Nucleus accumbens (tissue), 56 donors: ENCODE measurements around the gene GALNT17.

Source experiments
- DNase-seq, 56 donors: peaks; one replicate each; lab custom pipeline; 2025; lab: John Stamatoyannopoulos, UW

GALNT17 gene

DNA sequence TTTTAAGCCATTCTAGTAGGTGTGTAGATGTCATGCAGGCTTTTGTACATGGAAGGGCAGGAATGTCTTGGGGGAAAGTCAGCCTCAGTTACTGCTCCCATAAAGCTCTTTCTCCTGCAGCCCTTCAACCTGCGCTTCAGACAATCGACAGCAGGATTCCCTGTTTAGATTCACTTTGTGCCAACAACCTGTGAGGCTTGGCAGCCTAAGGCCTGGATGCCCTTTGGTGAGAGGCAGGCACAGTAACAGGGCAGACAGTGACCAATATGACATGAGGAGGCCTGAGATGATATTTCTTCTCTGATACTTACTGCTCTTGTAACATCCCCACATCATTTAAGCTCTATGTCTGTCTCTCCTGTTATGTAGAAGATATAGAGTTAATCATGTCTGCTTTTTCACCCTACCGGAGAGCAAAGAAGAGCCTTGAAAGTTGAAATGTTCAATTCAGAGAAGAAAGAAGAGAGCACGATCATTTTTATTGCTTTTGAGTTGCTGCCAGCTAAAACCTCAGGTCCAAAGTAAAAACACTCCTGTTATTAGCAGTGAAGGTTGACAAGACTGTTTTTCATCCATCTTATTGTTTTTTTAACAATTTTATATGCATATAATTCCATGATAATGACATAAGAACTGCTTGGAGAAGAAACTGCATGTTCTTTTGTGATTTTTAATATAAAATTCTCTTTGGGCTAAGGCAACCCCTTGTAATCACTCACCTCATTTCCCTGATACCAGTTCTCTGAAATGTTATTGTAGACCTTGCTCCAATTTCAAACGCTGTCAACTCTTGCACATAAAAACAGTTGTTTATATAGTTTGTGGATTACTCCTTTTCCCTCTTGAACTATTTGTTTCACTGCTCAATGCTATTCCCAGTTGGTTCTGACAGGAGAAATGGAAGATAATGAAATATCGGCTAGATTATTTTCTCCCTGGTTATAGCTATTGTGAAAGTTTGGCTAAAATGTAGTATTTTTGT, 140.9 kb downstream of the GALNT17 start:
- DNase-seq, result no peak

DNA sequence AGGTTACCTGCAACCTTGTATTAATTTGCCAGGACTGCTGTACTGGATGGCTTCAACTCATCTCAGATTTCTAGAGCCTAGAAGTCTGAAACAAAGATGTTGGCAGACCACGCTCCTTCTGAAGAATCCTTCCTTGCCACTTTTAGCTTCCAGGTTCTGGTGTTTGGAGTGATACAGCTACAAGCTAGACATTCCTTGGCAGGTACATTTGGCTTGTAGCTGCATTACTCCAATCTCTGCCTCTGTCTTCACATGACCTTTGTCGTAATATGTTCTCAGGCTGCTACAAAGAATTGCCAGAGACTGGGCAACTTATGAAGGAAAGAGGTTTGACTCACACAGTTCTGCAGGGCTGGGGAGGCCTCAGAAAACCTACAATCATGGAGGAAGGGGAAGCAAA, 146.3 kb downstream of the GALNT17 start:
- DNase-seq, result no peak

DNA sequence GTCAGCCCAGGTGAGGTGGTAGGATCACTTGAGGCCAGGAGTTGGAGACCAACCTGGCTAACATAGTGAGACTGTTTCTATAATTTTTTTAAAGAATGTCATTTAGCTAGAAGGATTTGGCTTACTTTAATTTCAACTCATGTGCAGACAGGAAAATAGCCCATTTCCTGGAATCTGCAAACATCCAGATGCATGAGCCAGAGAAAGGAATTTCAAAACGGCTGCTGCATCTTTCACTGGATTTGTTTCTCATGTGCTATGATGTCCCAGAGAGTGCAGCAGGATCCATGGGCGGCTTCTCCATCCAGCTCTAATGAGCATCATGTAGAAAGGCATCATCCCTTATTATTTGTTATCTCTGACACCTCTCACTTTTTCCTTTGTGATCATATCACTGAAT, 149.3 kb downstream of the GALNT17 start:
- DNase-seq, result no peak

DNA sequence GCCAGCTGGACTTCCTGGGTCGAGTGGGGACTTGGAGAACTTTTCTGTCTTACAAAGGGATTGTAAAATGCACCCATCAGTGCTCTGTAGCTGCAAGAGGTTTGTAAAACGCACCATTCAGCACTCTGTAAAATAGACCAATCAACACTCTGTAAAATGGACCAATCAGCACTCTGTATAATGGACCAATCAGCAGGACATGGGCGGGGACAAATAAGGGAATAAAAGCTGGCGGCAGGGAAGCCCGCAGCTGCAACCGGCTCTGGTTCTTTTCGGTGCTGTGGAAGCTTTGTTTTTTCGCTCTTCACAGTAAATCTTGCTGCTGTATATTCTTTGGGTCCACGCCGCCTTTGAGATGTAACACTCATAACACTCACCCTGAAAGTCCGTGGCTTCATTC, 151.9 kb downstream of the GALNT17 start:
- no peak for DNase-seq

DNA sequence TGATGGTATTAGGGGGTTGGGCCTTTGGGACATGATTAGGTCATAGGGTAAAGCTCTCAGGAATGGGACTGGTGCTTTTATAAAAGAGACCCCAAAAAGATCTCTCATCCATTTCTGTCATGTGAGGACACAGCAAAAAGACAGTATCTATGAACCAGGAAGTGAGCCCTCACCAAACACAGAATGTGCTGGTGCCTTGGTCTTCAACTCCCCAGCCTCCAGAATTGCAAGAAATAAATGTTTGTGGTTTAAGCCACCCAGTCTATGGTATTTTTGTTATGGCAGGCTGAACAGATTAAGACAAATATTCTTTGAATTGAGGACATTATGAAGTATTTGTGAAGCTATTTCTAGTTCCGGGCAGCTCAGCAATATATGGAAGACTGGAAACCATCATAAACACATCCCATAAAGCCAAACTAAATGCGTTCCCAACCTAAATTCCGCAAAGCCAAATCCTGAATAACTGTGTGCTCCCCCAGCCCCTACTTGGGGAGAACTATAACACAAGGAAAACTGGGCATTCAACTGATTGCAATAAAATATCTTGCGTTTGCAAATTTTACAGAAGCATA, 153.7 kb downstream of the GALNT17 start:
- no peak for DNase-seq

DNA sequence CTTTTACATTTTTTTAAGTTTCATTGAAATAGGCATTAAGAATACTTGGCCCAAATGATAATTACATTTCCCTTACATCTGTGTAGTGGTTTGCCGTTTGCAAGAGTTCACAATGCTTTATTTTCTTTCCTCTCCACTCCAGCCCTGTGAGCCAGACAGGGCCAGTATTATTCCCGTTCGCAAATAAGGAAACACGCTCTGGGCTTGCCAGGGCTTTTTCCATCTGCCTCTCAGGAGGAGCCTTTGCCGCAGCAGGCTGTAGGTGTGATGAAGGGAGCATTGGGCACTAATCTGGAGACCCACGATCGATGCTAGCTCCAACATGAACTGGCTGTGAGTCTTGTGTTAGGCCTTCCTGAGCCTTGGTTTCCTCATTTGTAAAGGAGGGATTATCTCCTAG, 154.4 kb downstream of the GALNT17 start:
- DNase-seq, result peak in 3 of 56 donors; percentile 3 to 18 (median 6)

DNA sequence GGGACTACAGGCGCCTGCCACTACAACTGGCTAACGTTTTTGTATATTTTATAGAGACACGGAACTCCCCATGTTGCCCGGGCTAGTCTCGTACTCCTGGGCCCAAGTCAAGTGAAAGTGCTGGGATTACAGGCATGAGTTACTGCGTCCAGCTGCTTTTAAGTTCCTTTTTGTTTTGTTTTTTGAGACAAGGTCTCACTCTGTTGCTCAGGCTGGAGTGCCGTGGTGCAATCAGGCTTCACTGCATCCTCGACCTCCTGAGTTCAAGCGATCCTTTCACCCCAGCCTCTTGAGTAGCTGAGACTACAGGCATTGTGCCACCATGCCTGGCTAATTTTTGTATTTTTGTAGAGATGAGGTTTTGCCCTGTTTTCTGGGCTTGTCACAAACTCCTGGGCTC, 155.0 kb downstream of the GALNT17 start:
- no peak for DNase-seq

DNA sequence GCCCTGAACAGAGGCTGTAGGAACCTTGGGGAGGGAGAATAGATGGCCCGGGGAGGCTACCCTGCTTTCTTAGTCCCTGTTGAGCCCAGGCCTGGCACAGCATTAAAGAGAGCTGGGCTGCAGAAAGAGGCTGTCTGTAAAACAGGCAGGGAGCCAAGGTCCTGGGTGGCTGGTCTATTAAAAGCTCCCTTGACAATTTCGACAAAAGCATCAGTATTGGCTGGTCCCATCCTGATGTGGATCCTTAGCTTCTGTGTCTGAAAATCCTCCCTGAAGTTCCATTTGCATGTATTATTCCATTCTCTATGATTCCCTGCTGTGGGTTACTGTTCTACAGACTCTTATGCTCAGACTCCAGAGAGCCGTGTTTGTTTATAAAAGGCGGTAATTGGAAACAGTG, 158.5 kb downstream of the GALNT17 start:
- peak in 5 of 56 donors; percentile 3 to 14 (median 8) for DNase-seq

DNA sequence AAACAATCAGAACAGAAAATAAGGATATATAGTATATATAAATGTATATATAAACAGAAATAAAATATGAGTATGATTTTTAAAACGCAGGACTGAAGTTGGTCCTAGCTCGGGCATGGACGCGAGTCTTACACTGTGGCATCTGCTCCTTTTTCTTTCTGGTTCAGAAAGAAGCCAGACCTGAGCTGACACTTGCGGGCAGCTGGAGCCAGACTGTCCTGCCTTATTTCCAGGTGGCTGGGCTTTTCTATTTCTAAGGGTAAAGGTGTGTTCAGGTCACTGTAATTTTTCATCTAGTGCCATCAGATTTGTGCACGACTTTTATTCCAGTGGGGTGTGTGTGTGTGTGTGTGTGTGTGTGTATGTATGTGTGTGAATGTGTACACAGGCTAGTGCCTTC, 166.4 kb downstream of the GALNT17 start:
- no peak for DNase-seq

DNA sequence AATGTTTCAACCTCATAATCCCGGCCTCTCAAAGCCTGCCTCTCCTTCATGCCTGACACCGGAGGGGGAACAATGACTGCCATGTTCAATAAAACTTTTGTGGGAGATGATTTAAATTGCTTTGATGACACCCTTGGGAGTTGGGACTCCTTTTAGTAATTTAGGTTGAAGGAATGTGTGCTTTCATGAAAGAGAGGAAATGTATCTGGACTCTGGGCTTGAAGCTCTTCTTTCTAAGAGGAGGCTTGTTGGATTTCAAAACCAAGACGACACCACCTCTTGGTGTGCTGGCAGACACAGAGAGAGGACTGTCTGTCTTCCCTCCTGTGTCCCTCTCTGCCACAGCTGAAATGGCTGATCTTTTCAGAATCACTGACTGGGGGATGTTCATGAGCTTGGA, 168.1 kb downstream of the GALNT17 start:
- DNase-seq, result no peak

DNA sequence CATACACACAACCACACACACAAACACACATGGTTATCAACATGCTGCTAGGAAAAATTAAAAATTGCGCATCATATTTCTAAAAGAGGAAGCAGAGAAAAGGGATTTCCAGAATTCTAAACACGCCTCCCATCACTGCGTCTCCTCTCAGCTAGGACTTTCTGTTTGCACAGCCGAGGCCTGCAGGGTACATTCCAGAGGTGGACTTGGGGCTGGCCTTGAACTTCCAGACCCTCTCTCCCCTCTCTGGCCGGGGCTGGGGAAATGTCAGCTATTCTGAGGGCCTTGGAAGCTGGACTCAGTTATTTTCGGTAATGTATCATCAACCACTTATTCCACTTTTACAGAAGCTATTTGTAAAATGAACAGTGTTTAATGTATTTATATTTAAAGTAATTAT, 168.7 kb downstream of the GALNT17 start:
- DNase-seq, result no peak

DNA sequence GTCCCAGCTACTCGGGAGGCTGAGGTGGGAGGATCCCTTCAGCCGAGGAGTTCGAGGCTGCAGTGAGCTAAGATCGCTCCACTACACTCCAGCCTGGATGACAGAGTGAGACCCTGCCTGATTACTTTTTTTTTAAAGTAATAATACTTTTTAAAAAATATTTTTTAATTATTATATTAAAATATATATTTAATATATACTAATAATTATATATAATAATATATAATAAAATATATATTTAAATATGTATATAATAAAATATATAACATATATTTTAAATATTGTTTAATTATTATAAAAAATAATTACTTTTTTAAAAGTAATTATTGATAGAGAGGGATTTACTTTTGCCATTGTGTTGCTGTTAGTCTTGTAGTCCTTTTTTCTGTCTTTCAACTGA, 169.2 kb downstream of the GALNT17 start:
- no peak for DNase-seq

DNA sequence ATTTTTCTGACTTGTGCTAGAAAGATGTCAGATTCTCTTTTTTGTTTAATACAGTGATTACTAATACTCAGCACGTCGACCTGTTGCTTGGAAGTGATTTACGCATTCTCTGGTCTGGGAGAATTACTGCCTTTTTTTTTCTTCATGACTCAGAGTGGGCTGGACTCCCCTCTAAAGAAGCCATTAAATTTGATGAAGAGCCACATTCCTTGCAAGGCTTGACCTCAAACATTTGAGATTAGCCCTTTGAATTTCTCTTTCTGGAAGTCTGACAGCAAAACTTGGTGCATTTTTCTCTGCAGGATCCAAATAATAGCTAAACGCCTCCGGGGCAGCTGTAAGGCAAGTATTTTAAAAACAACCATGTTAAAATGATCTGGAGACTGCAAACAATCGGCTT, 171.6 kb downstream of the GALNT17 start:
- DNase-seq, result no peak

DNA sequence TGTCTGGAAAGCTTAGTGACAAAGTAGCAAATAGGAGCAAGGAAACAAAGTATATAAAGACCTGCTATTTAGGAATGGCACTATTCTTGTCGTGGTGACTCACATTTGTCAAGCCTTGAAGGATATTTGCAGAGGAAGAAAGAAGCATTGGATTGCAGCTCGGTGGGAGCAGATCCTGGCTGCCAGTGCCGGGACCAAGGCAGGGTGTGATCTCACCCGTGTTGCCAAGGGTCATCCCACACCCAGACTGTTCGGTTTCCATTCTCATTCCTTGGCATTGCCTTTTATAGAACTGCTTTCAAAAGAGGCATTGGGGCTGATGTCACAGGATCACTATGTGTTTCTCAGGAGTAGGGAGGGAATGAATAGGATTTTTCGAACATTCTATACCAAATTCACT, 176.2 kb downstream of the GALNT17 start:
- DNase-seq, result peak in 31 of 56 donors; percentile 2 to 62 (median 17)

DNA sequence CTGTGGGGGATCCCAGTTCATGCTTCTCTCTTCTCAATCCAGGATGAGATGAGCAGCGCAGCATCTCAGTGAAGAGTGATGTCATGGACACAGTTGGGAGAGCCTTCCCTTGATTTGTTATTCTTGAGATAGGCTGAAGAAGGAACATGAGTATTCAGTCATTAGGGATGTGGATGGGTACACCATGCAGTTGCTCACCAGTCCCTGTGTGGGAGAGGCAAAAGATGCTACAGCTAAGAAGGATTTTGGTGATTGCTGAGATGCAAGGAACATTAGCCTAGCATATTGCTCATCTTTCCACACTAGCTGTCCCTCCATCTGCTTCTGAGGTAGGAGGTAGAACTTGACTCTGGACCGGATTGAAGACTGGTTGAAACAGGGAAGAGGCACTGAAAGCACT, 179.6 kb downstream of the GALNT17 start:
- DNase-seq, result peak in 1 of 56 donors; percentile 4

DNA sequence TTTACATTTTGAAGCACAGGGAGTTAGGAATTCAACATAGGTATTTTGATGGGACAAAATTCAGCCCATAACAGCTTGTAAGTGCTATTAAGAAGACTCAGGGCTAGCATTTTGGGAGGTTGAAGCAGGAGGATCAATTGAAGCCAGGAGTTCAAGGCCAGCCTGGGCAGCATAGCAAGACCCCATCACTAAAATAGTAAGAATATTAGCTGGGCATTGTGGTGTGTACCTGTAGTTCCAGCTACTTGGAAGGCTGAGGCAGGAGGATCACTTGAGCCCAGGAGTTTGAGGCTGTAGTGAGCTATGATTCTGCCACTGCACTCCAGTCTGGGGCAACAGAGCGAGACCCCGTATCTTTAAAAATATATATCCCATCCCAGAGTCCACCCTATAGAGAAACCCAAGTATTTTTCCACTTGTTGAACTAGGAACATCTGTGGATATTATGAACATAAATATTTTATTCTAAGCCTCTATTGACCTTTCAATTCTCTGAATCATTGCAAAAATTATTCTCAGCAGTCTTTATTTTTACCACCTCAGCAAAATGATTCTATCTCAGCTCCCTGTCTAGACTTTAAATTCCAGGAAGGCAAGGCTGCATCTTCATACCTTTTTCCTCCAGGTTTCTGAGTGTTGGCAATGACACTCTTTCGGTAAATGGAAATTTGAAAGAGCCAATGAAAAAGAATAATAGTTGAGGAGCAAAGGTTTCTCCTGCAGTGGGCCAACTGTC, 181.0 kb downstream of the GALNT17 start:
- DNase-seq, result no peak

DNA sequence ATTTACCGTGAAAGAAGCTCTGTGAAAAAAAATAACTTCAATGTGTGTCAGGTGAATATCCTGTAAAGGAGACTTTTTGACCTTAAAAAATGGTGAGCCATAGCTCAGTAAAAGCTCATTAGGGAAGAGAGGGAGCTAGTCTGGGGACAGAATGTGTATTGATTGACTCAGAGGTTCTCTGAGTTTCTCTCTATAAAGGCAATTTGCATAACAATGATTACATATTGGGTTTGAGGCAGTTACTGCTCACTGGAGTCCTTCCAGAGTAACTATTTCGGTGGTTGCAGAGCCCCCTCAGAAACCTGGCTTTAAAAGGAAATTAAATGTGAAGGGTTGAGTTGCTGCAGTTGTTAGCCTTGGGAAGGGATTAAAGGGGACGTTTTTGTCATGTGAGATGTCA, 181.6 kb downstream of the GALNT17 start:
- DNase-seq, result no peak

DNA sequence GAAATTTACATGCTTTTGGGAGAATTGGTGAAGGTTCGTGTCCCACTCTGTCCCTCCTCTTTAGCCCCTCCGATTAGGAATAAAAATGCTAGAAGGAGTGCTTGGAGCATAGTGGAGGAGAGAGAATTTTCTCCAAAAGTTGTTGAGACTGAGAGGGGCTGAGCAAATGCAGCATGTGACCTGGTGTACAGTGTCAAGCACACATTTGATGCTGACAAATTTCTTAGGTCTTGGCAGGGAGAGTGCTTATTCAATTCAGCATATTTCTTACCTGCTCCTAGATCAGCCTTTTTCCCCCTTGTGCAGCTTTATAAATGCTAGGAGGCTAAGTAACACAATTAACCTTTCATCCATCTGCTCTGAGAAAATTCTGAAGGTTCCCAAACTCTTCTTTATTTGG, 189.0 kb downstream of the GALNT17 start:
- no peak for DNase-seq

DNA sequence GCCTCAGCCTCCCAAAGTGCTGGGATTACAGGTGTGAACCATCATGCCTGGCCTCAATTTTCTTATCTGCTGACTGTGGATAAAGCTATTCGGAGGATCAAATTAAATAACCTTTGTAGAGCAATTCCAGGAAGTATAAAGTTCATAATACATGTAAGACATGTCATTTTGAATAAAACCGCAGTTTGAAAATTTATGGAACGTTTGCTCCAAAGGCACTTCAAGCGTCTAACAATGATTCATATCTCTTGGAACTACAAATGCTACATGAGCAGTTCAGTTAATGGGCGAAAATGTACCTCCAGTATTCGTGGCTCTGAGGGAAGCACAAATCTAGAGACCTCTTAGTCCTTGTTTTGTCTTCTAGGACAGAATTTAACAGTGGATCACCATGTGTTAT, 190.3 kb downstream of the GALNT17 start:
- DNase-seq, result no peak

DNA sequence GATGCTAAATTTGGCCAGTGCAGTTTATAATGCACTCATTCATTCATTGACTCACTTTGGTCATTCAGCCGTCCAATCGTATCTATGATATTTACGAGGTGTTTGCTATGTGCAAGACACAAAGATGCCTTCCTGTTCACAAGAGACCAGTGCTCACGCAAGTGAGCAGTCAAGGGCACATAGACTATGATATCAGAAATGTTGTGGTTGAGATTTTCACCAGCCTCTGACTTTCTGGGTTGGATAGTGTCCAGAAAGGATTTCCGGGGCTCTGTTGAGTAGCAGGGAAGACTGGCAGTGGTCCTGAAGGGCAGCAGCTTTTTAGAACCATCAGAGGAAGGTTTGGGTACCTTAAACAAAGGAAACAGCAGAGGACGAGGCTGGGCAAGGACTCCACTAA, 191.8 kb downstream of the GALNT17 start:
- DNase-seq, result no peak

DNA sequence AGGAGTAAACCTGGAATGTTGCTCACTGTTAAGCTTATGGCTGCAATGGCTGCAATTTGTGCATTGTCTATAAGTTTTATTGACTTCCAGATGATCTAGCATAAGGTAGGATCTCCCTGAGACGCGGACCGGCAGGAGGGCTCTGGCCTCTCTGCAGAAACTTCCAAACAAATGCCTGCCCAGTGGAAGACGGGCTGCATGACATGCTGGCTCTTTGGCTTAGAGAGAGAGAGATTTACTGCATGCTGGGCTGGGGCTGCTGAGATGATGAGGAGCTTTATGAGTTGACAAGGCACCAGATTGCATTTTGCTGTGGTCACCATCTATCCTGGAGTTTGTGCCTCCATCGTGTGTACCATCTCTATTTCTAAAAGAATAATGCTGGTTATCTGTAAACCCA, 193.2 kb downstream of the GALNT17 start:
- DNase-seq, result no peak
